GM18520 (cell line): ENCODE data around the gene EID2.

Experiments used
- ATAC-seq: cut with Tn5 transposase; IDR thresholded peaks from one replicate; pipeline ENCODE4 v1.9.1; 2021; ENCODE audit not compliant: unreplicated experiment

EID2 gene

DNA sequence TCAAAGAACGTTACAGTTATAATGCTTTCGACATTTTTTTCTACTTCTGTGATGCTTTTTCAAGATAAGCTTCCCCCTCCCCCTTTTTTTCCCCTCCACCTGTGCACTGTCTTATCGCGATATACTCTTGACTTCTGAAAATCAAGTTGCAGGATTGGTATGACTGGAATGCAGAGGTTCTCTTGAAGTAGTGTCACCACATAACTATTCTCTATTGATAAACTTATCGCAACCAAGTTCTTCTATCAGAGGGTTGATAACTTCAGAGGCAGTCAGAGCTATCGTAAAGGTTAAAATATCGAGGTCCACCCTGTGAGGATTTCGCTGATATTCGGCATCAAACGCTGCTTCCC is 820 bp downstream of the EID2 start:
- no peak for ATAC-seq

GRCh38 chr19:39533791-39534190 is 6.2 kb downstream of the EID2 start:
- ATAC-seq, result no peak

GRCh38 chr19:39533003-39533512 is 6.9 kb downstream of the EID2 start:
- peak; percentile 6 for ATAC-seq

DNA sequence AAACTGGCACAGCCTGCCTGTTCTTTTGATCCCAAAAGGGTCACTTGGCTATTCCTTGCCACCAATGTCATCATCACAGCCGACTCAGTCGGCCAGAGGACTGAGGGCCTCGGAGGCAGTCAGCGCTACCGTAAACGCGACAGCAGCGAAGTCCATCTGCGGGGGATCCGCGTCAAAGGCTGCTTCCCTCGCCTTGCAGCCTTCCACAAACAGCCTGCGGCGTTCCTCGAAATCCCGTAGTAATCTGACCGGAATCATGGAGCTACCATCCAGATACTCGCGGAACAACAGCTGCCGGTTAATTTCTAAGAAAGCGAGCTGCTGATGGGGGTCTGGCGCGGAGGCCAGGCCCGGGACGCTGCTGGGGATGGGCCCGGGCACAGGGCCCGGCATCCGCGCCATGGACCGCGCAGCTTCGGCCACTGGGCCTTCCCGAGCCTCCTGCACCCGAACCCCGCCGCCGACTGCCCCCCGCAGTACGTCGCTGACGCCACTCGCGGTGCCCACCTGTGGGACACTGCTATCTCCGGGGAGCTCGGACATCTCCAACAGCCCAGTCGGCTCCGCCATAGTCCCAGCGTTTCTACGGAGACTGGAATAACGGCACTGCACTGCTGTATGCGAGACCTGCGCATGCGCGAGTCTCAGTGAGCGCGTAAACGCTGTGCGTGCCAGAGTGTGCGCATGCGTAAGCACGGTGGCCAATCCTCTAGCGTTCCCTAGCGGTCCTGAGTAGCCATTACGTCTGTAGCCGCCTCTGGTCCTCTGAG is 7.5 kb downstream of the EID2 start, which contains the start of gene EID2B:
EID2B (minus strand) TSS at position 620 of the 770 bp plus-strand sequence; CDS start at position 570, 50 bp downstream.
- ATAC-seq, result peak; percentile 91

DNA sequence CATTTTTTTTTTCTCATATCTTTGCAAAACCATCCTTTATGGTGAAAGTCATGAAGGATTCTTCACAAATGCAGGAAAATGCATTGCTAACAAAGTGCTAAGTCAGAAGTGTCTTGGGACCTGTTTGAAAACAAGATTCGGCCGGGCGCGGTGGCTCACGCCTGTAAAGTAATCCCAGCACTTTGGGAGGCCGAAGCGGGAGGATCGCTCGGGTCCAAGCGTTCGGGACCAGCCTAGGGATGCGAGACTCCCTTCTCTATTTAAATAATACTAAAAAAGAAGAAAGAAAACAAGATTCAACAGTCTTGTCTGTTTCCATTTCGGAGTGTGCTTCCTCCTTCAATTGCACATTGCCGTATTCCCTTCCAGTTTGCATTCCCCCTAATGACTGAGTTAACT is 8.1 kb downstream of the EID2 start:
- no peak for ATAC-seq

DNA sequence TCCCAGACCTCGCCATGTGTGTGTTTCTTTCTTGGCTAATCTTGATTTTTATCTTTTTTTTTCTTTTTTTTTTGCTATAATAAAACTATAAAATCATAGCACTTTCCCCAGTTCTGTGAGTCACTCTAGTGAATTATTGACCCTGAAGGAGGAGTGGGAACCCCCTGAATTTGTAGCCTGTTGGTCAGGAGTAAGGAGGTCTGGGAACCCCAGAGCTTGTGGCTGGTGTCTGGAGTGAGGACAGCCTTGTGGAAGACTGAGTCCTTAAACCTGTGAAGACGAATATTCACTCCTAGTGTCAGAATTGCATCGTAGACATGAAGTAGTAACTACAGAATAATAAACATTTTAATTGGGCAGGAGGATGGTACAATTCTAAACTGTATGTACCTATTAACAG is 14.8 kb downstream of the EID2 start:
- no peak for ATAC-seq

DNA sequence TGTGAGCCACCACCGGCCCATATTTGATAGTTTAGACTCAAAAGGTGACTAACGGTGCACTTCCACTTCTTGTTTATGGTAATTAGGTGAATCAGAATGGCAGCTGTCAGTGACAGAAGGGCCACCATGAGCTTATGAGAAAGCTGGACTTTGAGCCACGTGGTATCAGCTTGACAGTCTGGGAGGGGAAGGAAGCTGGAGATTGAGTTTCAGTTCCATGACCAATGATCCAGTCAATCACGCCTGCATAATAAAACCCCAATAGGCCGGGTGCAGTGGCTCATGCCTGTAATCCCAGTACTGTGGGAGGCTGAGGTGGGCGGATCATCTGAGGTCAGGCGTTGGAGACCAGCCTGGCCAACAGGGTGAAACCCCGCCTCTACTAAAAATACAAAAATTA is 15.5 kb downstream of the EID2 start:
- no peak for ATAC-seq

DNA sequence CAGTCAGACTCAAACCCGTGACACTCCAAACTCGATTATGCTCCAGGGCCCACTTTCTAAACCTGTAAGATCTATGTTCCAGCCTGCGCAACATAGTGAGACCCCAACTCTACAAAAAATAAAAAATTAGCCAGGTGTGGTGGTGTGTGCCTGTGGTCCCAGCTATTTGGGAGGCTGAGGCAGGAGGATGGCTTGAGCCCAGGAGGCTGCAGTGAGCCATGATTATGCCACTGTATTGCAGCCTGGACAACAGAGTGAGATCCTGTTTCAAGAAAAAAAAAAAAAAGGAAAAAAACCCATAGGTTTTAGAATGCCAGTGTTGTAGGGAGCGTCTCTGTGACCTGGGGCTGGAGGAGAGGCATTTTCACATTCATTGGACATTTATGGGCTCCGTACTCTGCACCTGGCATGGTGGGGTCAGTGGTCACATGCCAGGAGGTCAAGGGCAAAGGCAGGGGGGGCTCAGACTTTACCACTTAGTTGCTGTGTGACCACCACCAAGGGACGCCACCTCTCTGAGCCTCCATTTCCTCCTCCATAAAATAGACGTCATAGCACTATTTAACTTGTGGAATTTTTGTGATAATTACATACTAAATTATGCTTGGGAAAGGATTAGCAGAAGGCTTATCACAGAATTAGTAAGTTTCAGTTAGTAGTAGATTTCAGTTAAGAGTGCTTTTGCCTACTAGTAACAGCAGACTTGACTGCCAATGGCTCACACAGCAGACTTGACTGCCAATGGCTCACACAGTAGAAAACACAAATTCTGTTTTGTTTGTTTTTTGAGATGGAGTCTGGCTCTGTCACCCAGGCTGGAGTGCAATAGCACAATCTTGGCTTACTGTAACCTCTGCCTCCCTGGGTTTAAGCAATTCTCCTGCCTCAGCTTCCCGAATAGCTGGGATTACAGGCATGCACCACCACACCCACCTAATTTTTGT is 19.1 kb downstream of the EID2 start:
- no peak for ATAC-seq

GRCh38 chr19:39518975-39519374 is 21.0 kb downstream of the EID2 start:
- ATAC-seq, result no peak

DNA sequence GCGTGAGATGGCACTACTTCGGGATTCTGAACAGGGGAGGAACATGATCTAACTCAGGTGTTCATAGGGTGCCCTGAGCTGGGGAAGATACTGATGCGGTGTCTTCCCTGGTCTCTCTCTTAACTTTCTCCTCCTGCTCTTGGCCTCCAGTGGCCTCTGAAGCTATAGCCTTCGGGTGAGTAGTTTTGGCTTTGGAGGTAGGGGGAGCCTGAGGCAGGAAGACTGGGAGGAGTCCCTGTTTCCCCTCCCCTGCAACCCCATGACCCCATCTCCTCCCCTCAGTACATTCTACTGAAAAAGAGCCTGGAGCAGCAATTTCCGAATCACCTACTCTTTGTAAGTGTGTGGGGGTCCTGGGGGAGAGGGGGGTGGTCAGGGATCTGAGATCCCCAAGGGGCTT is 21.5 kb downstream of the EID2 start:
- ATAC-seq, result no peak

- no peak for ATAC-seq
Observed at GRCh38 chr19:39517432-39517831, 22.5 kb downstream of the EID2 start.

DNA sequence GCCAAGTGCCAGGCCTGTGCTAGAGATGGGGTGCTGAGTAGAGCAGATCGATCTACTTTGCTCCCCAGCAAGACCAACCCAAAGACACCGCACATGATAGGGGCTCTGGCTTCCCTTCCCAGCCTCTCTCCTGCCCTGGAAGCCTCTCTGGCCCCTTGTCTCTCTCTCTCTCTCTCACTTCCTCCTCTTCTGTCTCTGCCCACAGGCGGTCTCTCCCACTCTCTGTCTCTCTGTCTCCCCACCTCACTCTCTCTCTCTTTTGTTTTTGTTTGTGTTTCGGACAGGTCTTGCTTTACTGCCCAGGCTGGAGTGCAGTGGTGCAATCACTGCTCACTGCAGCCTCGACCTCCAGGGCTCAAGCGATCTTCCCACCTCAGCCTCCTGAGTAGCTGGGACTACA is 23.7 kb downstream of the EID2 start:
- no peak for ATAC-seq

- ATAC-seq, result no peak
Observed at GRCh38 chr19:39515551-39516191, 24.3 kb downstream of the EID2 start.

- no peak for ATAC-seq
Observed at GRCh38 chr19:39514840-39515550, 25.0 kb downstream of the EID2 start, which contains the start of gene SELENOV. Gene SELENOV, plus strand, starts transcription at chr19:39515139. Its CDS starts 74 bp downstream, at chr19:39515213.

- ATAC-seq, result no peak
Observed at GRCh38 chr19:39512988-39513387, 27.0 kb downstream of the EID2 start.

DNA sequence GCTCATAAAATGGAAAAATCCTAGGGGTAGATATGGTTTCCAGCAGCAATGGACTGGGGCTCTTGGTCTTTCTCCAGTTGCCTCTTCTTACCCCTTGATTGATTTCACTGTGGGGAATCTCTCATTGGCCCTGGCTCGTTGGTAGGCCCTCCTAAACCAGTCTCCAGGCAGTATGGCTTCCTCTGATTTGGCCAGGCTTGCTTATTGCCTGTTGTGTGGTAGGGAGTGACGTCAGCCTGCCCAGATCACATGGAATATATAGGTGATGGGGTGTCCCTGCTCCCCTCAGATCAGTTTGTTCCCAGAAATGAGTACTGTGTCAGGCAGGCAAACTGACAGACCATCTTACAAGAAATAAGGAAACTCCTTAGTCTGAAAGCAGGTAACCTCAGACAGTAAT is 30.7 kb downstream of the EID2 start:
- ATAC-seq, result no peak

DNA sequence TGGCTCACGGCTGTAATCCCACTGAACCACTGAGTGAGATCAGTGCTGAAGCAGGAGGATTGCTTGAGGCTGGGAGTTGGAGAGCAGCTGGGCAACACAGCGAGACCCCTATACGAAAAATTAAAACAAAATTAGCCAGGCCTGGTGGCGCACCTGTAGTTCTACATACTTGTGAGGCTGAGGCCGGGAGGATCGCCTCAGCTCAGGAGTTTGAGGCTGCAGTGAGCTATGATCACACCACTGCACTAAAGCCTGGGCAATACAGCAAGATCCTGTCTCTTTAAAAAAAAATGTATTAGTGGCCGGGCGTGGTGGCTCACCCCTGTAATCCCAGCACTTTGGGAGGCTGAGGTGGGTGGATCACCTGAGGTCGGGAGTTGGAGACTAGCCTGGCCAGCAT is 31.3 kb downstream of the EID2 start:
- ATAC-seq, result no peak

DNA sequence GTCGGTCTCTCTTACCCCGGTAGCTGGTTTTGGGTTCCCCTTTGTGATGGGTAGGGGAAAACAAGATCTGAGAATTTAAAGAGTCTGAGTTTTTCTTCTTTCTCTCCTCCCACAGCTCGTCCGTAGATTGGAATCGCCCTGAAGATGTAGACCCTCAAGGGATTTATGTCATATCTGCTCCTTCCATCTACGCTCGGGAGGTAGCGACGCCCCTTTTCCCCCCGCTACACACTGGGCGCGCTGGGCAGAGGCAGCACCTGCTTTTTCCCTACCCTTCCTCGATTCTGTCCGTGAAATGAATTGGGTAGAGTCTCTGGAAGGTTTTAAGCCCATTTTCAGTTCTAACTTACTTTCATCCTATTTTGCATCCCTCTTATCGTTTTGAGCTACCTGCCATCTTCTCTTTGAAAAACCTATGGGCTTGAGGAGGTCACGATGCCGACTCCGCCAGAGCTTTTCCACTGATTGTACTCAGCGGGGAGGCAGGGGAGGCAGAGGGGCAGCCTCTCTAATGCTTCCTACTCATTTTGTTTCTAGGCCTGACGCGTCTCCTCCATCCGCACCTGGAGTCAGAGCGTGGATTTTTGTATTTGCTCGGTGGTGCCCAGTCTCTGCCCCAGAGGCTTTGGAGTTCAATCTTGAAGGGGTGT is 32.1 kb downstream of the EID2 start:
- no peak for ATAC-seq

DNA sequence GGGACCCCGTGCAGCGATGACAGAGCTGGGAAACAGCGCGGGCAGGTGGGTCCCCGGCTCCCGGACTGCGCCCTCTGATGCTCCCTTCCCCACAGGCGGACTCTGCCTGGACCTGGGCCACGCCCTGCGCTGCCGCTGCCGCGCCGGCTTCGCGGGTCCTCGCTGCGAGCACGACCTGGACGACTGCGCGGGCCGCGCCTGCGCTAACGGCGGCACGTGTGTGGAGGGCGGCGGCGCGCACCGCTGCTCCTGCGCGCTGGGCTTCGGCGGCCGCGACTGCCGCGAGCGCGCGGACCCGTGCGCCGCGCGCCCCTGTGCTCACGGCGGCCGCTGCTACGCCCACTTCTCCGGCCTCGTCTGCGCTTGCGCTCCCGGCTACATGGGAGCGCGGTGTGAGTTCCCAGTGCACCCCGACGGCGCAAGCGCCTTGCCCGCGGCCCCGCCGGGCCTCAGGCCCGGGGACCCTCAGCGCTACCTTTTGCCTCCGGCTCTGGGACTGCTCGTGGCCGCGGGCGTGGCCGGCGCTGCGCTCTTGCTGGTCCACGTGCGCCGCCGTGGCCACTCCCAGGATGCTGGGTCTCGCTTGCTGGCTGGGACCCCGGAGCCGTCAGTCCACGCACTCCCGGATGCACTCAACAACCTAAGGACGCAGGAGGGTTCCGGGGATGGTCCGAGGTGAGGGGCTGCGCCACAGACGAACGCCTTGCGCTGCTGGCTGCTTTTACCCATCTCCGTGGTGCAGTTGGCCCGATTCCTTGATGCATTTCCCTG is 32.8 kb downstream of the EID2 start:
- ATAC-seq, result no peak

- no peak for ATAC-seq
Observed at GRCh38 chr19:39506598-39506943, 33.4 kb downstream of the EID2 start.
